ENCODE data around the gene VPS41.

The VPS41 gene

DNA sequence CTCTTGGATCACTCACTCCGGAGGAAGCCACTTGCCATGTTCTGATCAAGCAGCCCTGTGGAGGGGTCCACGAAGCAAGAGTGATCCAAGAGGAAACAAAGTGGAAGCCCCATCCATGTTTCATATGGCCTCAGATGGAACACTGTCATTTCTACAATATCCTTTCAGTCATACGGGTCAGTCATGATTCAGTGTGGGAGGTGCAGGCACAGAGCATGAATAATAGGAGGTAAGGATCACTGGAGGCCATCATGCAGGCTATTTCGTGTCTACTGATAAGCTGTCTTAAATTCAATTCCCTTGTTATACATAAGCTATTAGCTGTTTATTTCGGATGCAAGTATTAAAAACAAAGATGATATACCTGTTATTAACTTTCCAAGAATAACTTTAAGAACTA lies 36.8 kb downstream of the VPS41 start (continued):
- TF ChIP-seq, protein P1, sequence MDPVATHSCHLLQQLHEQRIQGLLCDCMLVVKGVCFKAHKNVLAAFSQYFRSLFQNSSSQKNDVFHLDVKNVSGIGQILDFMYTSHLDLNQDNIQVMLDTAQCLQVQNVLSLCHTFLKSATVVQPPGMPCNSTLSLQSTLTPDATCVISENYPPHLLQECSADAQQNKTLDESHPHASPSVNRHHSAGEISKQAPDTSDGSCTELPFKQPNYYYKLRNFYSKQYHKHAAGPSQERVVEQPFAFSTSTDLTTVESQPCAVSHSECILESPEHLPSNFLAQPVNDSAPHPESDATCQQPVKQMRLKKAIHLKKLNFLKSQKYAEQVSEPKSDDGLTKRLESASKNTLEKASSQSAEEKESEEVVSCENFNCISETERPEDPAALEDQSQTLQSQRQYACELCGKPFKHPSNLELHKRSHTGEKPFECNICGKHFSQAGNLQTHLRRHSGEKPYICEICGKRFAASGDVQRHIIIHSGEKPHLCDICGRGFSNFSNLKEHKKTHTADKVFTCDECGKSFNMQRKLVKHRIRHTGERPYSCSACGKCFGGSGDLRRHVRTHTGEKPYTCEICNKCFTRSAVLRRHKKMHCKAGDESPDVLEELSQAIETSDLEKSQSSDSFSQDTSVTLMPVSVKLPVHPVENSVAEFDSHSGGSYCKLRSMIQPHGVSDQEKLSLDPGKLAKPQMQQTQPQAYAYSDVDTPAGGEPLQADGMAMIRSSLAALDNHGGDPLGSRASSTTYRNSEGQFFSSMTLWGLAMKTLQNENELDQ (tag by site-specific recombination; IDR thresholded peaks at IDR 0.05; ENCODE audit: low read depth) = no peak
- TF ChIP-seq, protein P2, sequence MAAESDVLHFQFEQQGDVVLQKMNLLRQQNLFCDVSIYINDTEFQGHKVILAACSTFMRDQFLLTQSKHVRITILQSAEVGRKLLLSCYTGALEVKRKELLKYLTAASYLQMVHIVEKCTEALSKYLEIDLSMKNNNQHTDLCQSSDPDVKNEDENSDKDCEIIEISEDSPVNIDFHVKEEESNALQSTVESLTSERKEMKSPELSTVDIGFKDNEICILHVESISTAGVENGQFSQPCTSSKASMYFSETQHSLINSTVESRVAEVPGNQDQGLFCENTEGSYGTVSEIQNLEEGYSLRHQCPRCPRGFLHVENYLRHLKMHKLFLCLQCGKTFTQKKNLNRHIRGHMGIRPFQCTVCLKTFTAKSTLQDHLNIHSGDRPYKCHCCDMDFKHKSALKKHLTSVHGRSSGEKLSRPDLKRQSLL (tag by site-specific recombination; IDR thresholded peaks at IDR 0.05) = no peak

DNA sequence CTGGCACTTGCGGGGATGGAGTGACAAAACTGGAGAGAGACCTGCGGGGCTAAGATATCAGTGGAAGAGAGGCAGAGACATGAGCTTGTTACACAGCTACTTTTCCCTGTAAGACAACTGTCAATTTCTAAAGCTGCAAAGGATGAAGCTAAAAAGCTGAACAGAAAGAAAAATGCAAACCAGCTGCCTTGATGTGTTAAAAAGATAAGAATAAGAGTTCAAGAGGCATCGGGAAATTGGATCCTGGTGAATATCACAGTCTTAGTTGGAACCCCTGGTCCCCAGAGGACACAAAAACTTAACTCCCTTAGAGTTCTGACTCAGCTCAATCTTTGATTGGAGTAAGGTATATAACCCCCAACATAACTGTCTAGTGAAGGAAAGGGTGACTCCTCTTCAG lies 38.8 kb downstream of the VPS41 start:
- TF ChIP-seq IKZF3 (tag by site-specific recombination; IDR thresholded peaks at IDR 0.05) (no peak), ZNF561 (tag by site-specific recombination; IDR thresholded peaks at IDR 0.05; ENCODE audit: borderline replicate concordance) (no peak), ZNF221 (tag by site-specific recombination; IDR thresholded peaks at IDR 0.05; ENCODE audit: borderline replicate concordance) (no peak), ZNF544 (tag by site-specific recombination; IDR thresholded peaks at IDR 0.05) (no peak), ZNF830 (tag by site-specific recombination; IDR thresholded peaks at IDR 0.05; ENCODE audit: low read depth) (no peak), ZNF785 (tag by site-specific recombination; IDR thresholded peaks at IDR 0.05) (no peak), ZNF311 (tag by site-specific recombination; IDR thresholded peaks at IDR 0.05; ENCODE audit: borderline replicate concordance) (no peak), KLF7 (tag by site-specific recombination; IDR thresholded peaks at IDR 0.05; ENCODE audit: borderline replicate concordance) (no peak), ZFP69B (tag by site-specific recombination; IDR thresholded peaks at IDR 0.05) (no peak), MYNN (tag by site-specific recombination; IDR thresholded peaks at IDR 0.05; ENCODE audit: borderline replicate concordance) (no peak), ZNF585B (tag by site-specific recombination; IDR thresholded peaks at IDR 0.05) (no peak)
- TF ChIP-seq, protein P3, sequence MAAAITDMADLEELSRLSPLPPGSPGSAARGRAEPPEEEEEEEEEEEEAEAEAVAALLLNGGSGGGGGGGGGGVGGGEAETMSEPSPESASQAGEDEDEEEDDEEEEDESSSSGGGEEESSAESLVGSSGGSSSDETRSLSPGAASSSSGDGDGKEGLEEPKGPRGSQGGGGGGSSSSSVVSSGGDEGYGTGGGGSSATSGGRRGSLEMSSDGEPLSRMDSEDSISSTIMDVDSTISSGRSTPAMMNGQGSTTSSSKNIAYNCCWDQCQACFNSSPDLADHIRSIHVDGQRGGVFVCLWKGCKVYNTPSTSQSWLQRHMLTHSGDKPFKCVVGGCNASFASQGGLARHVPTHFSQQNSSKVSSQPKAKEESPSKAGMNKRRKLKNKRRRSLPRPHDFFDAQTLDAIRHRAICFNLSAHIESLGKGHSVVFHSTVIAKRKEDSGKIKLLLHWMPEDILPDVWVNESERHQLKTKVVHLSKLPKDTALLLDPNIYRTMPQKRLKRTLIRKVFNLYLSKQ (tag by site-specific recombination; IDR thresholded peaks at IDR 0.05; ENCODE audit: borderline replicate concordance) = no peak
- TF ChIP-seq, protein P4, sequence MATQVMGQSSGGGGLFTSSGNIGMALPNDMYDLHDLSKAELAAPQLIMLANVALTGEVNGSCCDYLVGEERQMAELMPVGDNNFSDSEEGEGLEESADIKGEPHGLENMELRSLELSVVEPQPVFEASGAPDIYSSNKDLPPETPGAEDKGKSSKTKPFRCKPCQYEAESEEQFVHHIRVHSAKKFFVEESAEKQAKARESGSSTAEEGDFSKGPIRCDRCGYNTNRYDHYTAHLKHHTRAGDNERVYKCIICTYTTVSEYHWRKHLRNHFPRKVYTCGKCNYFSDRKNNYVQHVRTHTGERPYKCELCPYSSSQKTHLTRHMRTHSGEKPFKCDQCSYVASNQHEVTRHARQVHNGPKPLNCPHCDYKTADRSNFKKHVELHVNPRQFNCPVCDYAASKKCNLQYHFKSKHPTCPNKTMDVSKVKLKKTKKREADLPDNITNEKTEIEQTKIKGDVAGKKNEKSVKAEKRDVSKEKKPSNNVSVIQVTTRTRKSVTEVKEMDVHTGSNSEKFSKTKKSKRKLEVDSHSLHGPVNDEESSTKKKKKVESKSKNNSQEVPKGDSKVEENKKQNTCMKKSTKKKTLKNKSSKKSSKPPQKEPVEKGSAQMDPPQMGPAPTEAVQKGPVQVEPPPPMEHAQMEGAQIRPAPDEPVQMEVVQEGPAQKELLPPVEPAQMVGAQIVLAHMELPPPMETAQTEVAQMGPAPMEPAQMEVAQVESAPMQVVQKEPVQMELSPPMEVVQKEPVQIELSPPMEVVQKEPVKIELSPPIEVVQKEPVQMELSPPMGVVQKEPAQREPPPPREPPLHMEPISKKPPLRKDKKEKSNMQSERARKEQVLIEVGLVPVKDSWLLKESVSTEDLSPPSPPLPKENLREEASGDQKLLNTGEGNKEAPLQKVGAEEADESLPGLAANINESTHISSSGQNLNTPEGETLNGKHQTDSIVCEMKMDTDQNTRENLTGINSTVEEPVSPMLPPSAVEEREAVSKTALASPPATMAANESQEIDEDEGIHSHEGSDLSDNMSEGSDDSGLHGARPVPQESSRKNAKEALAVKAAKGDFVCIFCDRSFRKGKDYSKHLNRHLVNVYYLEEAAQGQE (tag by site-specific recombination; IDR thresholded peaks at IDR 0.05) = no peak
- TF ChIP-seq, protein P5, sequence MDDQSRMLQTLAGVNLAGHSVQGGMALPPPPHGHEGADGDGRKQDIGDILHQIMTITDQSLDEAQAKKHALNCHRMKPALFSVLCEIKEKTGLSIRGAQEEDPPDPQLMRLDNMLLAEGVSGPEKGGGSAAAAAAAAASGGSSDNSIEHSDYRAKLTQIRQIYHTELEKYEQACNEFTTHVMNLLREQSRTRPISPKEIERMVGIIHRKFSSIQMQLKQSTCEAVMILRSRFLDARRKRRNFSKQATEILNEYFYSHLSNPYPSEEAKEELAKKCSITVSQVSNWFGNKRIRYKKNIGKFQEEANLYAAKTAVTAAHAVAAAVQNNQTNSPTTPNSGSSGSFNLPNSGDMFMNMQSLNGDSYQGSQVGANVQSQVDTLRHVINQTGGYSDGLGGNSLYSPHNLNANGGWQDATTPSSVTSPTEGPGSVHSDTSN (CRISPR knock-in tag; IDR thresholded peaks at IDR 0.05) = no peak
- ChIA-PET CTCF (no interaction called here), POLR2A (no interaction called here)
- H3K4me3 ChIP-seq (ENCODE audit: low read depth, low read length) = no peak overlapping the region
- peaks cover 4% of the 10 kb centered on the region; the same call in 1 of the 2 replicates for H3K4me1 ChIP-seq (ENCODE audit: control insufficient read depth, insufficient read depth, low read length)
- peaks cover 0 to 10% of the 10 kb centered on the region in 2 experiments; a peak in 2 of 3 replicates for H3K36me3 ChIP-seq (ENCODE audit: control insufficient read depth in 2 of 2, insufficient read depth in 1 of 2, low read length in 2 of 2)
- no peaks in the 10 kb centered on the region for H3K9me3 ChIP-seq (ENCODE audit: control insufficient read depth, insufficient read depth, low read depth, low read length)
- no peak overlapping the region for H3K27ac ChIP-seq (ENCODE audit: extremely low read depth, low read depth, low read length)

Data from HEK293 (cell line).